GM12878 (cell line): ENCODE results near the gene MROH2A. TPM values are rescaled to one million over a fixed set of nuclear protein-coding genes. Genes with fewer than 3 reads are reported as not detected.
A peak's percentile ranks its signal among the peaks of the same experiment; 100 is the strongest.
"Not testable (repeated sequence)": the region's sequence is repeated elsewhere in the genome, so short reads cannot be mapped to it uniquely, and the experiment has no call there.

Experiments
- ATAC-seq: fragments of 200-7000 bp; cut with Tn5 transposase; 3 replicates; pipeline ENCODE4 v1.9.1; 2020; ENCODE audit warnings: mild to moderate bottlenecking, moderate library complexity
- BruUV-seq: library from RNA; stranded (reverse); fragments of 400-500 nt; replicated peaks from 2 replicates; lab custom pipeline; 2021; lab: Mats Ljungman, UMichigan
- CTCF ChIA-PET: fragments of 300-600 bp; sonication (Branson Sonifier 250); formaldehyde crosslinking; extraction: SDS; loops from one replicate; lab custom pipeline; 2021; ENCODE audit warnings: inconsistent platforms; lab: Yijun Ruan, JAX
- POLR2A ChIA-PET: fragments of 350-600 bp; formaldehyde crosslinking; extraction: SDS; loops from one replicate; lab custom pipeline; 2021; ENCODE audit warnings: inconsistent platforms; lab: Charles Lee
- RAD21 ChIA-PET: fragments of 300-600 bp; sonication (Branson Sonifier 250); formaldehyde crosslinking; loops from one replicate; lab custom pipeline; 2023; ENCODE audit warnings: antibody characterized with exemption; ENCODE audit not compliant: unreplicated experiment; lab: Charles Lee
- SMC1A ChIA-PET: fragments of 300-600 bp; sonication (Branson Sonifier 250); formaldehyde crosslinking; loops from one replicate; lab custom pipeline; 2023; ENCODE audit not compliant: unreplicated experiment, uncharacterized antibody; lab: Charles Lee
- DNase-seq: peaks from one replicate; pipeline ENCODE4 v3.0.0-alpha.2; 2011; ENCODE audit warnings: low read depth, low spot score
- FAIRE-seq: peaks from 3 replicates; lab custom pipeline; 2011; peaks lifted over from hg19 to GRCh38; lab: Jason Lieb, UNC
- H2AFZ ChIP-seq: 2 replicates; pipeline ENCODE4 v1.6.0; 2011; ENCODE audit warnings: low read depth, low read length, control low read depth; ENCODE audit not compliant: control insufficient read depth
- H3K27ac ChIP-seq: 2 replicates; pipeline ENCODE4 v1.5.1; 2011; ENCODE audit warnings: control low read depth; ENCODE audit not compliant: control insufficient read depth, insufficient read depth
- H3K27me3 ChIP-seq, 2 experiments: replicated peaks in 1 of 2; 2 replicates each; pipeline versions ENCODE4 v1.6.0 to v1.6.1; 2011; ENCODE audit warnings: low read length in 1 of 2; ENCODE audit not compliant: control insufficient read depth in 2 of 2, insufficient read depth in 2 of 2
- H3K36me3 ChIP-seq, 2 experiments: 2 replicates each; pipeline ENCODE4 v1.5.1; 2011; ENCODE audit warnings: low read length in 1 of 2; ENCODE audit not compliant: control insufficient read depth in 2 of 2, insufficient read depth in 2 of 2
- H3K4me1 ChIP-seq: 2 replicates; pipeline ENCODE4 v1.6.1; 2011; ENCODE audit warnings: mild to moderate bottlenecking, low read length, moderate library complexity, mixed read lengths; ENCODE audit not compliant: control insufficient read depth, insufficient read depth
- H3K4me2 ChIP-seq: 2 replicates; pipeline ENCODE4 v1.6.0; 2011; ENCODE audit warnings: control low read depth; ENCODE audit not compliant: control insufficient read depth, insufficient read depth
- H3K4me3 ChIP-seq: fragments of 200-600 bp; sonication (generic); 2 replicates; pipeline ENCODE4 v1.5.1; 2016
- H3K79me2 ChIP-seq: 2 replicates; pipeline ENCODE4 v1.6.0; 2011; ENCODE audit warnings: low read length; ENCODE audit not compliant: control insufficient read depth, insufficient read depth
- H3K9ac ChIP-seq: 2 replicates; pipeline ENCODE4 v1.8.0; 2011; ENCODE audit warnings: low read length, control low read depth, mixed read lengths; ENCODE audit not compliant: control insufficient read depth, insufficient read depth
- H3K9me3 ChIP-seq: replicated peaks from 3 replicates; pipeline ENCODE4 v1.5.1; 2011; ENCODE audit warnings: mild to moderate bottlenecking, low read length; ENCODE audit not compliant: control insufficient read depth, insufficient read depth
- H4K20me1 ChIP-seq: 2 replicates; pipeline ENCODE4 v1.6.0; 2011; ENCODE audit not compliant: control insufficient read depth, insufficient read depth
- CHD1 ChIP-seq: IDR thresholded peaks from 2 replicates; pipeline ENCODE4 v1.6.1; 2012; ENCODE audit warnings: low read depth, low read length, improper control_type of control experiment
- ESRRA ChIP-seq: IDR thresholded peaks from 2 replicates; pipeline ENCODE4 v1.6.1; 2012; ENCODE audit warnings: mild to moderate bottlenecking, low read length, improper control_type of control experiment
- FOXK2 ChIP-seq: fragments of 450-650 bp; IDR thresholded peaks from 2 replicates; pipeline ENCODE4 v1.6.1; 2017; ENCODE audit warnings: mild to moderate bottlenecking, moderate library complexity
- PAX8 ChIP-seq: fragments of 450-650 bp; IDR thresholded peaks from 2 replicates; pipeline ENCODE4 v1.6.1; 2017; ENCODE audit warnings: mild to moderate bottlenecking, moderate library complexity
- SPI1 ChIP-seq: IDR thresholded peaks from 2 replicates; pipeline ENCODE4 v1.6.1; 2011; ENCODE audit warnings: low read depth, mild to moderate bottlenecking, low read length, moderate library complexity, borderline replicate concordance; ENCODE audit not compliant: insufficient read depth
- TAF1 ChIP-seq: IDR thresholded peaks from 2 replicates; pipeline ENCODE4 v1.6.1; 2011; ENCODE audit warnings: mild to moderate bottlenecking, low read depth, low read length, borderline replicate concordance
- TBL1XR1 ChIP-seq: IDR thresholded peaks from 2 replicates; pipeline ENCODE4 v1.6.1; 2012; ENCODE audit warnings: low read depth, low read length, improper control_type of control experiment
- WGBS: methylation state at CpG from one replicate; pipeline ENCODE4 v1.1.6; 2016; ENCODE audit warnings: low lambda C conversion rate; ENCODE audit not compliant: insufficient replicate concordance, insufficient coverage; ENCODE audit errors: missing lambda C conversion rate; 5-methylcytosine and 5-hydroxymethylcytosine counted together
- in situ Hi-C: fragments of 300-500 bp; cut with MboI; formaldehyde crosslinking; loops from 9 replicates; pipeline ENCODE4 v1.14.3; 2018; ENCODE audit warnings: mixed read lengths
- intact Hi-C: fragments of 100-400 bp; cut with micrococcal nuclease; formaldehyde crosslinking; loops from one replicate; pipeline ENCODE4 v1.14.2; 2022; ENCODE audit not compliant: unreplicated experiment
- polyA plus RNA-seq, 11 experiments: library from polyadenylated mRNA; depleted of rRNA in 4 of 11; unstranded in 6 of 11; stranded (reverse) in 5 of 11; fragments of >200 nt; fragmentation: Nextera tagmentation in 4 of 11; fragmentation: Illumina TruSeq in 1 of 11; extraction: Ambion mirVana in 4 of 11; extraction: Trizol in 1 of 11; gene quantifications; 1 replicate in 1 of 11; 2 replicates in 10 of 11; pipeline versions ENCODE4 v1.2.1 to v1.2.3, GENCODE V29; 2011 to 2016; ENCODE audit warnings: inconsistent platforms in 2 of 11, missing spikeins in 2 of 11, low read depth in 1 of 11
- total RNA-seq, 4 experiments: library from RNA; depleted of rRNA in 3 of 4; stranded (reverse); fragments of >200 nt in 3 of 4; fragmentation: Illumina TruSeq in 1 of 4; extraction: Trizol in 1 of 4; gene quantifications; 2 replicates each; pipeline versions ENCODE4 v1.2.1 to v1.2.3, GENCODE V29; 2013 to 2021
- TF ChIP-seq, protein P1 (sequence below): fragments of 450-650 bp; IDR thresholded peaks from 2 replicates; pipeline ENCODE4 v1.6.1; 2016; ENCODE audit warnings: mild to moderate bottlenecking
- TF ChIP-seq, protein P2 (sequence below): fragments of 150-350 bp; IDR thresholded peaks from 2 replicates; pipeline ENCODE4 v1.6.1; 2016; ENCODE audit warnings: low read depth, low read length
- TF ChIP-seq, protein P3 (sequence below): fragments of 450-650 bp; IDR thresholded peaks from 2 replicates; pipeline ENCODE4 v1.6.1; 2017; ENCODE audit warnings: mild to moderate bottlenecking

The MROH2A gene
- total and polyA plus RNA-seq, 10 of the 15 experiments (the other 5 are each of a cell fraction or from before 2014, with no cell fraction given) = not detected

DNA sequence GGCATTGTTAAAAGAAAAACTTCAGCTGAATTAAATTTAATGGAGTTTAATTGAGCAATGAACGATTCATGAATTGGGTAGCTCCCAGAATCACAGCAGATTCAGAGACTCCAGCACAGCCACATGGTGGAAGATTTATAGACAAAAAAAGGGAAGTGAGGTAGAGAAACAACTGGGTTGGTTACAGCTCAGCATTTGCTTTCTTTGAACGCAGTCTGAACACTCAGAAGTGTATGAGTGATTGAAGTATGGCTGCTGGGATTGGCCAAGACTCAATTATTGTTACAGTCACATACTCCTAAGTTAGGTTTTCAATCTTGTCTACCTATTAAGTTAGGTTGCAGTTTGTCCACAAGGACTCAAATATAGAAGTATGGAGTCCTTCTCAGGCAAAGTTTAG is 94.0 kb downstream of the MROH2A start:
- H4K20me1 ChIP-seq, POLR2A ChIA-PET, RAD21 ChIA-PET, intact Hi-C loops, H3K36me3 ChIP-seq, H3K4me3 ChIP-seq, DNase-seq, H3K79me2 ChIP-seq, H3K9me3 ChIP-seq, H3K4me2 ChIP-seq, H3K27ac ChIP-seq, H2AFZ ChIP-seq, in situ Hi-C loops, H3K27me3 ChIP-seq, FAIRE-seq, SMC1A ChIA-PET, BruUV-seq, H3K9ac ChIP-seq, H3K4me1 ChIP-seq: not testable (repeated sequence)
- peak; percentile 89 for TF ChIP-seq SPI1
- TF ChIP-seq, protein P1, sequence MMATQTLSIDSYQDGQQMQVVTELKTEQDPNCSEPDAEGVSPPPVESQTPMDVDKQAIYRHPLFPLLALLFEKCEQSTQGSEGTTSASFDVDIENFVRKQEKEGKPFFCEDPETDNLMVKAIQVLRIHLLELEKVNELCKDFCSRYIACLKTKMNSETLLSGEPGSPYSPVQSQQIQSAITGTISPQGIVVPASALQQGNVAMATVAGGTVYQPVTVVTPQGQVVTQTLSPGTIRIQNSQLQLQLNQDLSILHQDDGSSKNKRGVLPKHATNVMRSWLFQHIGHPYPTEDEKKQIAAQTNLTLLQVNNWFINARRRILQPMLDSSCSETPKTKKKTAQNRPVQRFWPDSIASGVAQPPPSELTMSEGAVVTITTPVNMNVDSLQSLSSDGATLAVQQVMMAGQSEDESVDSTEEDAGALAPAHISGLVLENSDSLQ = peak; percentile 61; the same call in 1 of the 2 replicates
- peak; percentile 68 for ATAC-seq
- CTCF ChIA-PET = interaction anchor here (1.3 to 2.6 kb wide), 2 partner anchors 9 to 14 kb away, joined by 4 to 8 read pairs; no protein-coding TSS in a partner anchor
- WGBS = 0% methylated on average over 2 of the region's 2 CpGs

DNA sequence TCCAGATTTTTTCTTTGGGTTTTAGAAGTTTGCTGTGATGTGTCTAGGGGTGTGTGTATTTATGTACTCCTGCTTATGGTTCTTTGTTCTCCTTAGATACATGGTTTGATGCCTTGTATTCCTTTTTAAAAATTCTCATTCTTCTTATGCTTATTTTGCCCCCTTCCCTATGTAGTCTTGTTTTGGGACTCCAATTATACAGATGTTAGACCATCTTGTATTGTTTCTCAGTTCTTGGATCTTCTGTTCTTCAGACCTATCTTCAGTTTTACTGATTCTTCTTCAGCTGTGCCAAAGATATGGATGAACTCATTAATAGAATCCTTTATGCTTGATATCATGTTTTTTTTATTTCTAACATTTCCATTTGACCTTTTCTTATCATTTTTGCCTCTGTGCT is 104.2 kb downstream of the MROH2A start:
- ChIA-PET POLR2A (no interaction called here), SMC1A (no interaction called here), CTCF (no interaction called here), RAD21 (no interaction called here)
- Histone ChIP-seq H3K27me3 (no peaks in the 10 kb centered on the region), H3K9ac (no peak overlapping the region), H3K9me3 (no peaks in the 10 kb centered on the region; the same call in 1 of the 3 replicates), H3K4me1 (no peaks in the 10 kb centered on the region), H3K79me2 (no peaks in the 10 kb centered on the region), H4K20me1 (no peaks in the 10 kb centered on the region), H3K4me2 (no peak overlapping the region), H3K27ac (no peak overlapping the region), H2AFZ (no peak overlapping the region), H3K36me3 (no peaks in the 10 kb centered on the region), H3K4me3 (no peak overlapping the region)
- BruUV-seq = no TSS peak
- FAIRE-seq = no peak
- in situ Hi-C loops (no loop called here), intact Hi-C loops (no loop called here)
- no peak for DNase-seq
- ATAC-seq = no peak
- TF ChIP-seq FOXK2 (no peak), TAF1 (no peak), TBL1XR1 (no peak), PAX8 (no peak), CHD1 (no peak), ESRRA (no peak)
- TF ChIP-seq, protein P2, sequence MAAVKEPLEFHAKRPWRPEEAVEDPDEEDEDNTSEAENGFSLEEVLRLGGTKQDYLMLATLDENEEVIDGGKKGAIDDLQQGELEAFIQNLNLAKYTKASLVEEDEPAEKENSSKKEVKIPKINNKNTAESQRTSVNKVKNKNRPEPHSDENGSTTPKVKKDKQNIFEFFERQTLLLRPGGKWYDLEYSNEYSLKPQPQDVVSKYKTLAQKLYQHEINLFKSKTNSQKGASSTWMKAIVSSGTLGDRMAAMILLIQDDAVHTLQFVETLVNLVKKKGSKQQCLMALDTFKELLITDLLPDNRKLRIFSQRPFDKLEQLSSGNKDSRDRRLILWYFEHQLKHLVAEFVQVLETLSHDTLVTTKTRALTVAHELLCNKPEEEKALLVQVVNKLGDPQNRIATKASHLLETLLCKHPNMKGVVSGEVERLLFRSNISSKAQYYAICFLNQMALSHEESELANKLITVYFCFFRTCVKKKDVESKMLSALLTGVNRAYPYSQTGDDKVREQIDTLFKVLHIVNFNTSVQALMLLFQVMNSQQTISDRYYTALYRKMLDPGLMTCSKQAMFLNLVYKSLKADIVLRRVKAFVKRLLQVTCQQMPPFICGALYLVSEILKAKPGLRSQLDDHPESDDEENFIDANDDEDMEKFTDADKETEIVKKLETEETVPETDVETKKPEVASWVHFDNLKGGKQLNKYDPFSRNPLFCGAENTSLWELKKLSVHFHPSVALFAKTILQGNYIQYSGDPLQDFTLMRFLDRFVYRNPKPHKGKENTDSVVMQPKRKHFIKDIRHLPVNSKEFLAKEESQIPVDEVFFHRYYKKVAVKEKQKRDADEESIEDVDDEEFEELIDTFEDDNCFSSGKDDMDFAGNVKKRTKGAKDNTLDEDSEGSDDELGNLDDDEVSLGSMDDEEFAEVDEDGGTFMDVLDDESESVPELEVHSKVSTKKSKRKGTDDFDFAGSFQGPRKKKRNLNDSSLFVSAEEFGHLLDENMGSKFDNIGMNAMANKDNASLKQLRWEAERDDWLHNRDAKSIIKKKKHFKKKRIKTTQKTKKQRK = no peak
- TF ChIP-seq, protein P3, sequence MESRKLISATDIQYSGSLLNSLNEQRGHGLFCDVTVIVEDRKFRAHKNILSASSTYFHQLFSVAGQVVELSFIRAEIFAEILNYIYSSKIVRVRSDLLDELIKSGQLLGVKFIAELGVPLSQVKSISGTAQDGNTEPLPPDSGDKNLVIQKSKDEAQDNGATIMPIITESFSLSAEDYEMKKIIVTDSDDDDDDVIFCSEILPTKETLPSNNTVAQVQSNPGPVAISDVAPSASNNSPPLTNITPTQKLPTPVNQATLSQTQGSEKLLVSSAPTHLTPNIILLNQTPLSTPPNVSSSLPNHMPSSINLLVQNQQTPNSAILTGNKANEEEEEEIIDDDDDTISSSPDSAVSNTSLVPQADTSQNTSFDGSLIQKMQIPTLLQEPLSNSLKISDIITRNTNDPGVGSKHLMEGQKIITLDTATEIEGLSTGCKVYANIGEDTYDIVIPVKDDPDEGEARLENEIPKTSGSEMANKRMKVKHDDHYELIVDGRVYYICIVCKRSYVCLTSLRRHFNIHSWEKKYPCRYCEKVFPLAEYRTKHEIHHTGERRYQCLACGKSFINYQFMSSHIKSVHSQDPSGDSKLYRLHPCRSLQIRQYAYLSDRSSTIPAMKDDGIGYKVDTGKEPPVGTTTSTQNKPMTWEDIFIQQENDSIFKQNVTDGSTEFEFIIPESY = no peak
